HG03354 (cell line): Measurements from ENCODE around the gene COPG1.
"Not testable (repeated sequence)": the region's sequence is repeated elsewhere in the genome, so short reads cannot be mapped to it uniquely, and the experiment has no call there.

Experiments
- ATAC-seq: cut with Tn5 transposase; IDR thresholded peaks from one replicate; pipeline ENCODE4 v1.9.1; 2021; ENCODE audit warnings: mild to moderate bottlenecking; ENCODE audit not compliant: unreplicated experiment, poor library complexity, severe bottlenecking

Gene COPG1

GRCh38 chr3:129238945-129239705 lies 10.3 kb upstream of the COPG1 start:
- no peak for ATAC-seq

- no peak for ATAC-seq
Measured at GRCh38 chr3:129239991-129240390, 9.4 kb upstream of the COPG1 start.

GRCh38 chr3:129240436-129240835 lies 9.0 kb upstream of the COPG1 start:
- ATAC-seq, result no peak

- no peak for ATAC-seq
Measured at GRCh38 chr3:129245141-129245540, 4.3 kb upstream of the COPG1 start.

- peak; percentile 69 for ATAC-seq
Measured at GRCh38 chr3:129245641-129246306, 3.6 kb upstream of the COPG1 start.

GRCh38 chr3:129246636-129247035 lies 2.8 kb upstream of the COPG1 start:
- no peak for ATAC-seq

GRCh38 chr3:129248286-129248979 lies 973 bp upstream of the COPG1 start:
- no peak for ATAC-seq

GRCh38 chr3:129252748-129253147 lies 3.3 kb downstream of the COPG1 start:
- no peak for ATAC-seq

- ATAC-seq, result no peak
Measured at GRCh38 chr3:129254536-129255230, 5.3 kb downstream of the COPG1 start.

GRCh38 chr3:129256270-129256669 lies 6.9 kb downstream of the COPG1 start:
- ATAC-seq, result no peak

- no peak for ATAC-seq
Measured at GRCh38 chr3:129257609-129258008, 8.2 kb downstream of the COPG1 start.

GRCh38 chr3:129259612-129260477 lies 10.4 kb downstream of the COPG1 start:
- no peak for ATAC-seq

GRCh38 chr3:129260606-129261005 lies 11.2 kb downstream of the COPG1 start:
- ATAC-seq, result no peak

- no peak for ATAC-seq
Measured at GRCh38 chr3:129261894-129262293, 12.5 kb downstream of the COPG1 start.

- no peak for ATAC-seq
Measured at GRCh38 chr3:129263161-129263910, 13.9 kb downstream of the COPG1 start.

- ATAC-seq, result not testable (repeated sequence)
Measured at GRCh38 chr3:129264994-129265393, 15.6 kb downstream of the COPG1 start.

GRCh38 chr3:129266651-129267050 lies 17.2 kb downstream of the COPG1 start:
- no peak for ATAC-seq

- no peak for ATAC-seq
Measured at GRCh38 chr3:129268396-129268795, 19.0 kb downstream of the COPG1 start.

- ATAC-seq, result no peak
Measured at GRCh38 chr3:129271674-129272073, 22.3 kb downstream of the COPG1 start.
